ENCODE data around the gene HOOK2. TPM values are rescaled to one million over a fixed set of nuclear protein-coding genes. Genes with fewer than 3 reads are reported as not detected.

Gene HOOK2
- total and polyA plus RNA-seq, 9 of the 15 experiments (the other 6 are each of a cell fraction or from before 2014, with no cell fraction given): 1.3 to 17.2 (median 9.9) TPM

- 0 out of 2 replicates have a peak, but pooled peaks have one; percentile 23 for TF ChIP-seq MGA (IDR thresholded peaks at IDR 0.05)
- TF ChIP-seq CLOCK (CRISPR knock-in tag; IDR thresholded peaks at IDR 0.05; ENCODE audit: borderline replicate concordance): no peak
- peak; percentile 62 for TF ChIP-seq CBFA2T2 (conservative IDR thresholded peaks at IDR 0.05)
- no peak; the same call in 1 of the 2 replicates for TF ChIP-seq ZNF431 (CRISPR knock-in tag; IDR thresholded peaks at IDR 0.05)
- no peak for TF ChIP-seq RBM15 (IDR thresholded peaks at IDR 0.05; ENCODE audit: insufficient read depth, low read length)
- no peak for TF ChIP-seq JUN (IDR thresholded peaks at IDR 0.05; ENCODE audit: borderline replicate concordance, low read depth, low read length)
- TF ChIP-seq JUN (CRISPR knock-in tag; IDR thresholded peaks at IDR 0.05; ENCODE audit: borderline replicate concordance): no peak
- no peak for TF ChIP-seq ZNF277 (CRISPR knock-in tag; IDR thresholded peaks at IDR 0.05; ENCODE audit: borderline replicate concordance)
These were observed at the start of gene HOOK2 (continued) for GRCh38 chr19:12774588-12775555.
